ENCODE data around the gene RNF225. TPM values are rescaled to one million over a fixed set of nuclear protein-coding genes. Genes with fewer than 3 reads are reported as not detected.
A peak's percentile ranks its signal among the peaks of the same experiment; 100 is the strongest.

Gene RNF225
- total RNA-seq, 1 experiment from 2014 or later, result 1.8 TPM

- TF ChIP-seq ZNF423 (CRISPR knock-in tag; IDR thresholded peaks at IDR 0.05) (no peak), FOXK1 (CRISPR knock-in tag; IDR thresholded peaks at IDR 0.05) (peak; percentile 89), ARID4B (CRISPR knock-in tag; IDR thresholded peaks at IDR 0.05; ENCODE audit: borderline replicate concordance) (peak; percentile 95; the same call in 1 of the 2 replicates), PREB (CRISPR knock-in tag; IDR thresholded peaks at IDR 0.05; ENCODE audit: borderline replicate concordance) (0 out of 2 replicates have a peak, but pooled peaks have one; percentile 19), MXD4 (CRISPR knock-in tag; IDR thresholded peaks at IDR 0.05; ENCODE audit: borderline replicate concordance) (no peak), ZNF425 (CRISPR knock-in tag; conservative IDR thresholded peaks at IDR 0.05) (no peak), NR2C2 (CRISPR knock-in tag; IDR thresholded peaks at IDR 0.05) (no peak), TP53 (CRISPR knock-in tag; IDR thresholded peaks at IDR 0.05) (no peak; the same call in 1 of the 2 replicates), ZNF138 (CRISPR knock-in tag; conservative IDR thresholded peaks at IDR 0.05) (no peak), AFF4 (CRISPR knock-in tag; IDR thresholded peaks at IDR 0.05; ENCODE audit: borderline replicate concordance) (no peak), KAT7 (CRISPR knock-in tag; IDR thresholded peaks at IDR 0.05; ENCODE audit: borderline replicate concordance) (0 out of 2 replicates have a peak, but pooled peaks have one; percentile 90), ELF4 (CRISPR knock-in tag; IDR thresholded peaks at IDR 0.05; ENCODE audit: low read depth) (peak; percentile 85; the same call in 1 of the 2 replicates), NFYB (CRISPR knock-in tag; conservative IDR thresholded peaks at IDR 0.05; ENCODE audit: low read depth) (peak; percentile 87), ZBTB21 (CRISPR knock-in tag; IDR thresholded peaks at IDR 0.05; ENCODE audit: borderline replicate concordance) (no peak; the same call in 1 of the 2 replicates)
- TF ChIP-seq, protein P1, sequence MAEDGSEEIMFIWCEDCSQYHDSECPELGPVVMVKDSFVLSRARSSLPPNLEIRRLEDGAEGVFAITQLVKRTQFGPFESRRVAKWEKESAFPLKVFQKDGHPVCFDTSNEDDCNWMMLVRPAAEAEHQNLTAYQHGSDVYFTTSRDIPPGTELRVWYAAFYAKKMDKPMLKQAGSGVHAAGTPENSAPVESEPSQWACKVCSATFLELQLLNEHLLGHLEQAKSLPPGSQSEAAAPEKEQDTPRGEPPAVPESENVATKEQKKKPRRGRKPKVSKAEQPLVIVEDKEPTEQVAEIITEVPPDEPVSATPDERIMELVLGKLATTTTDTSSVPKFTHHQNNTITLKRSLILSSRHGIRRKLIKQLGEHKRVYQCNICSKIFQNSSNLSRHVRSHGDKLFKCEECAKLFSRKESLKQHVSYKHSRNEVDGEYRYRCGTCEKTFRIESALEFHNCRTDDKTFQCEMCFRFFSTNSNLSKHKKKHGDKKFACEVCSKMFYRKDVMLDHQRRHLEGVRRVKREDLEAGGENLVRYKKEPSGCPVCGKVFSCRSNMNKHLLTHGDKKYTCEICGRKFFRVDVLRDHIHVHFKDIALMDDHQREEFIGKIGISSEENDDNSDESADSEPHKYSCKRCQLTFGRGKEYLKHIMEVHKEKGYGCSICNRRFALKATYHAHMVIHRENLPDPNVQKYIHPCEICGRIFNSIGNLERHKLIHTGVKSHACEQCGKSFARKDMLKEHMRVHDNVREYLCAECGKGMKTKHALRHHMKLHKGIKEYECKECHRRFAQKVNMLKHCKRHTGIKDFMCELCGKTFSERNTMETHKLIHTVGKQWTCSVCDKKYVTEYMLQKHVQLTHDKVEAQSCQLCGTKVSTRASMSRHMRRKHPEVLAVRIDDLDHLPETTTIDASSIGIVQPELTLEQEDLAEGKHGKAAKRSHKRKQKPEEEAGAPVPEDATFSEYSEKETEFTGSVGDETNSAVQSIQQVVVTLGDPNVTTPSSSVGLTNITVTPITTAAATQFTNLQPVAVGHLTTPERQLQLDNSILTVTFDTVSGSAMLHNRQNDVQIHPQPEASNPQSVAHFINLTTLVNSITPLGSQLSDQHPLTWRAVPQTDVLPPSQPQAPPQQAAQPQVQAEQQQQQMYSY (CRISPR knock-in tag; IDR thresholded peaks at IDR 0.05), result peak; percentile 87
- TF ChIP-seq, protein P2, sequence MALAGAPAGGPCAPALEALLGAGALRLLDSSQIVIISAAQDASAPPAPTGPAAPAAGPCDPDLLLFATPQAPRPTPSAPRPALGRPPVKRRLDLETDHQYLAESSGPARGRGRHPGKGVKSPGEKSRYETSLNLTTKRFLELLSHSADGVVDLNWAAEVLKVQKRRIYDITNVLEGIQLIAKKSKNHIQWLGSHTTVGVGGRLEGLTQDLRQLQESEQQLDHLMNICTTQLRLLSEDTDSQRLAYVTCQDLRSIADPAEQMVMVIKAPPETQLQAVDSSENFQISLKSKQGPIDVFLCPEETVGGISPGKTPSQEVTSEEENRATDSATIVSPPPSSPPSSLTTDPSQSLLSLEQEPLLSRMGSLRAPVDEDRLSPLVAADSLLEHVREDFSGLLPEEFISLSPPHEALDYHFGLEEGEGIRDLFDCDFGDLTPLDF (CRISPR knock-in tag; IDR thresholded peaks at IDR 0.05), result no peak
- TF ChIP-seq, protein P3, sequence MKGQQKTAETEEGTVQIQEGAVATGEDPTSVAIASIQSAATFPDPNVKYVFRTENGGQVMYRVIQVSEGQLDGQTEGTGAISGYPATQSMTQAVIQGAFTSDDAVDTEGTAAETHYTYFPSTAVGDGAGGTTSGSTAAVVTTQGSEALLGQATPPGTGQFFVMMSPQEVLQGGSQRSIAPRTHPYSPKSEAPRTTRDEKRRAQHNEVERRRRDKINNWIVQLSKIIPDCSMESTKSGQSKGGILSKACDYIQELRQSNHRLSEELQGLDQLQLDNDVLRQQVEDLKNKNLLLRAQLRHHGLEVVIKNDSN (CRISPR knock-in tag; IDR thresholded peaks at IDR 0.05), result peak; percentile 72; the same call in 1 of the 2 replicates
Observed at GRCh38 chr19:58380662-58381459, 14.6 kb upstream of the RNF225 start, which contains the start of gene ZNF837 (continued).
